GM18498 (cell line): ENCODE measurements around the gene IL17RB.

ENCODE experiments used
- ATAC-seq: cut with Tn5 transposase; IDR thresholded peaks from one replicate; pipeline ENCODE4 v1.9.1; 2021; ENCODE audit warnings: mild to moderate bottlenecking, moderate library complexity; ENCODE audit not compliant: unreplicated experiment

The IL17RB gene

GRCh38 chr3:53811143-53811927, 35.0 kb upstream of the IL17RB start:
- ATAC-seq, result no peak

GRCh38 chr3:53812434-53812833, 33.9 kb upstream of the IL17RB start:
- ATAC-seq, result no peak

- no peak for ATAC-seq
These were observed 33.1 kb upstream of the IL17RB start for GRCh38 chr3:53813229-53813628.

GRCh38 chr3:53813876-53814275, 32.5 kb upstream of the IL17RB start:
- ATAC-seq, result no peak

- no peak for ATAC-seq
These were observed 31.3 kb upstream of the IL17RB start for GRCh38 chr3:53815067-53815466.

- no peak for ATAC-seq
These were observed 30.7 kb upstream of the IL17RB start for GRCh38 chr3:53815651-53816050.

GRCh38 chr3:53816425-53816824, 29.9 kb upstream of the IL17RB start:
- ATAC-seq, result no peak

- no peak for ATAC-seq
These were observed 29.2 kb upstream of the IL17RB start for GRCh38 chr3:53817211-53817610.

GRCh38 chr3:53817809-53818208, 28.6 kb upstream of the IL17RB start:
- no peak for ATAC-seq

GRCh38 chr3:53818221-53819162, 27.9 kb upstream of the IL17RB start:
- ATAC-seq, result no peak

GRCh38 chr3:53819163-53819868, 27.1 kb upstream of the IL17RB start:
- no peak for ATAC-seq

- no peak for ATAC-seq
These were observed 26.3 kb upstream of the IL17RB start for GRCh38 chr3:53820084-53820483.

- ATAC-seq, result no peak
These were observed 25.4 kb upstream of the IL17RB start for GRCh38 chr3:53820756-53821580.

GRCh38 chr3:53821631-53822121, 24.7 kb upstream of the IL17RB start:
- no peak for ATAC-seq

GRCh38 chr3:53822331-53822741, 24.0 kb upstream of the IL17RB start:
- no peak for ATAC-seq

GRCh38 chr3:53823026-53823955, 23.1 kb upstream of the IL17RB start:
- no peak for ATAC-seq

- ATAC-seq, result no peak
These were observed 22.3 kb upstream of the IL17RB start for GRCh38 chr3:53823956-53824657.

GRCh38 chr3:53824795-53825194, 21.6 kb upstream of the IL17RB start:
- no peak for ATAC-seq

GRCh38 chr3:53826048-53826447, 20.3 kb upstream of the IL17RB start:
- ATAC-seq, result no peak
